Activated CD8-positive, alpha-beta memory T cell treated with anti-CD3 and anti-CD28 coated beads for 48 hours (primary cell): Measurements from ENCODE around the gene BIN1.

Experiments
- DNase-seq, 3 experiments: peaks; one replicate each; pipeline ENCODE4 v3.0.0-alpha.2; 2020; ENCODE audit warnings: low read depth in 2 of 3, low spot score in 2 of 3

BIN1 gene

GRCh38 chr2:127106991-127107621, at the start of gene BIN1:
Gene BIN1, minus strand, starts transcription at chr2:127107154. Its CDS starts 211 bp downstream, at chr2:127106943.
- peak in 2 of 3 experiments; percentile 43 to 56 for DNase-seq

DNA sequence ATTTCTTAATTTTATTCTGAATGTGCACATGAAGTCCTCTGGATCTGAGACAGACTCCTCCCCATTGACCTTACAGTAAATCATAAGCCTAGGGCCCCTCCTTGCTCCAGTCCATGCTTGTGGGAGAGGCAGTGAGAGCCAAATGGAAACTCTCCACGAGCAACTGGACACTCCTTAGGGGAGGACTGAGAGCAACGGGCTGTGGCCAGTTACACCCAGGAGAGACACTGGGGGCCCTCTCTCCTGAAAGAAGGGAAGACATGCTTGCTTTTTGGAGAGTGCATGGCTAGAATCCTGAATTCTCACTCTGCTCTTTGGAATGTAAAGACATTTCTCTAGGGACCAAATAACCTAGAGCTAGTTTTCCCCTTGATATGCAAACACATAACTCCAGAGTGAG, 49.0 kb upstream of the BIN1 start:
- no peak for DNase-seq

- DNase-seq, result no peak
Observed at GRCh38 chr2:127155028-127155581, 48.2 kb upstream of the BIN1 start.

DNA sequence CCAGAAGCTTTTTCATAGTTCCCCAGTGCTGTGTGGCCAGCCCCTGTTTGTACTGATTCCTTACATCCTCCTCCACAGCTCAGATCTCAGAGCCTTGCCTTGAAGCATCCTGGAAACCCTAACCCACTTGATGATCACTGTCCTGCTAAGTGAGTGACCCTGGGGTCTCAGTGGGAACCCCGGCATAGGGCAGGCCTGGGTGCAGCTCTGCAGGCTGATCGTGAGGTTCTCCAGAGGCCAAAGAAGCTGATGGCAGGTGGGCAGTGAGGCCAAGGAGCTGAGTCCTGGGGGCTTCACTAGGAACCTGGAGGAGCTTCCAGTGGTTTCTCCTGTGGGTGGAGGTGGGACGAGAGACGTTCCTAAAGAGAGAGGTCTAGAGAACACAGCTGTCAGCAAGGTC, 47.4 kb upstream of the BIN1 start:
- DNase-seq, result no peak

DNA sequence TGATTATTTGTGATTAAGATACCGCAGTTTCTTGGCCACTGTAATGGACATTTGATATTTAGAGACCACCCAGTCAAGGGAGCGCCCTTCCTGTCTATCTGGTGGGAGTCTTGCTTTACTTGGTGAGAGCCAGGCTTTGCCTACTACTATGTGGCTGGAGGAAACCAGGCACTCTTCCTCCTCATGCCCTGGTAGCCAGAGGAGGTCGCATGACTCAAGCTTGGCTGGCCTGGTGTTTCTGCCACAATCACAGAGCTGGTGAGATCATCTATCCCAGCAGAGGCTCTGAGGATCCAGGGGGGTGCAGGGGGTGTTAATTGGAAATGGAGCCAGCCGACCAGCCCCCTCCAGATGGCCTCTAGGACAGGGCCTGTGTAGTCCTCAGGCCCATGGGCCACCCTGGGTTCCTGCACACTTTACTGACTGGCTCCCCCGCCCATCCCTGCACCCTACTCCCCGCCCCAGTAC, 46.8 kb upstream of the BIN1 start:
- DNase-seq, result no peak

- no peak for DNase-seq
Observed at GRCh38 chr2:127150996-127151395, 44.0 kb upstream of the BIN1 start.

DNA sequence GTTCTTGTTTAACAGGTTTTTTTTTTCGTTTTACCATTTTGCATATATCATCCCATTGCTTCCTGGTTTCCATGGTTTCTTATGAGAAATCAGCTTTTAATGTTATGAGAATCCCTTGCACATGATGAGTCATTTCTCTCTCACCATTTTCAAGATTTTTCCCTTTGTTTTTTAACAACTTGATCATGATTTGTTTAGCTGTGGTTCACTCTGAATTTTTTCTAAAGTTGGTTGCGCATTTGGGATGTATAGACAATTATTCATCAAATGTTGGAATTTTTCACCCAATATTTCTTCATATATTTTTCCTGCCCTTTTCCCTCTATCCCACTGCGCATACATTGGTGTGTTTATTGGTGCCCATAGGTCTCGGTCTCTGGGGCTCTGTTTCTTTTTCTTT, 42.4 kb upstream of the BIN1 start:
- no peak for DNase-seq

DNA sequence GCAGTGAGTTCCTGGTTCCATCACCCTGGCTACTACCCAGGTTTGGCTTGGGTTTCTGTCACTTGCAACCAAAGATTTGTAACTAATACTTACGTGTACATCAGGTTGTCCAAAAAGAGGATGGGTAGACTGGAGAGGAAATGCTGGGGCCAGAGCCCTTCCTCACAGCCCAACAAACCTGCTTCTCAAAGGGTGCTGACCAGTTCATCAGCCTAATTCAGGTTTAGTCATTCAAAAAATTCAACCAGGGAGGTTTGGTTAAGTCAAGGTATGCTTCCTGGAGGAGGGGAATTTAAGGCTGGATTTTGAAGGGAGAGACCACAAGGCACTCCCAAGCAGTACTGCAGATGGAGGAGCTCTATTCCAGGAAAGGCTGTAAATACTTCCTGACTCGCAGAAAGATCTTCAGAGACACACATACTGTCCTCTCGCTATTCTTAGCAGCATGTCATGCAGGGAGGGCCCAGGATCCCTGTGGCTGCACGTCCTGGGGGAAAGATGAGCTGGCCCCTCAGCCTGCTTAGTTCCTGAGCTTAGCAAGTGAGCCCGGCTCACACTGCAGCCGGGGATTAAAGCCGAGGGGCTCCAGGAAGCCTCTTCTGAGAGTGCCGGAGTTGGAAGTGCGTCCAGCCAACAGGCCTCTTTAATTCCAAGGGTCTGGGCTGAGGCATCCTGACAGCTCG, 40.0 kb upstream of the BIN1 start:
- no peak for DNase-seq

DNA sequence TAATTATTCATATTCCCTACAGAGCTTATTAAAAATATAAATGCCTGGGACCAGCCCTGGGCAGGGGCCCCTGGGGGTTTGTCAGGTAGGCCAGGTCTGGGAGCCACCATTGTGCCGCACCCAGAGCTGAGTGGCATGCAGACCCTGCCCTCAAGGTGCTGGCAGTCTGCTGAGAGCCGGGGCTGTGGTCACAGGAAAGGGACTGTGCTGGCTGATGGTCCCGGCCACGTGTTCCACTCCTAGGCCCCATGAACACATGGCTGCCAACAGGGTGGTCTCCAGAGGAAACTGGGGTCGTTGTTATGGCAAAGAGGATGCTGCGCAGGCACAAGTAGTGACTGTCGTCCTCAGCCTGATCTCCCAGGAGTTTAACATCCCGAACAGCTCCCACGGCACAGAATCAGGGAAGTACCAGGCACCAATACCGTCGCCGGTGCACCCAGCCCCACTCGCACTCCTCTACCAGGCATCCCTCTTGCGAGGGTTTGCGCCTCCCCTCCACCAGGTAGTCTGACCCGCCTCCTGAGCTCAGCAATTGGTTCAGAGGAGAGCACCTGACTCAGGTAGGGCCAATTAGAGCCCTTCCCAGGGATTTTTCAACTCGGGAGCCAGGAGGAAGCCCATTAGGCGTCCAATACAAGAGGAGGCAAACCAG, 39.2 kb upstream of the BIN1 start:
- no peak for DNase-seq

DNA sequence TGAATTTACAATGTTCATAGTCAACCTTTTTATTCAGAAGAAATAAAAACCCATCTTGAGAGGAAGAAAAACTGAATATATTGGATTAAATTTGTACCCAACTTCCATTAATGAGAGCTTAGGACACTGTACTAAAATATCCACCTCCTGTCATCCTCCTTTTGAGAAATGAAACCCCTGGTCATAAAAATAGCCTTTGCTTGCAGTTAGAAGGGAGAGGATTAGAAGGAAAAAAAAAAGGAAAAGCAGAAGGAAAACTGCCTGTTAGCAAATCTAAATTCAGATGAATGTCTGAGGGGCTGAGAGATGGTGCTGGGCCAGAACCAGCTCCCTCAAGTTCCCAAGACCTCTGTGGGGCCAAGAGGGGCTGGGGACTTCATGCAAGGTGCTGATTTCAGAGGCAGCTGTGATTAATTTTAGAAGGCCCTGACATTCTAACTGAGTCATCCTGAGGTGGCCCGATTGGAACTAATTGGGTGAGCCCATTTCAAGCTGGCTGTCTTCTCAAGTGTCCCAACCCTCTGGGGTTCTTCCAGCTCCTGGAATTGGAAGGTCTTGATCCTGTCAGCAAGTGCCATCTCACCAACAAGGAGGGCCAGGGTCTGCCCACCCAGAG, 38.4 kb upstream of the BIN1 start:
- DNase-seq, result no peak

GRCh38 chr2:127143841-127144782, 37.2 kb upstream of the BIN1 start:
- DNase-seq, result no peak

DNA sequence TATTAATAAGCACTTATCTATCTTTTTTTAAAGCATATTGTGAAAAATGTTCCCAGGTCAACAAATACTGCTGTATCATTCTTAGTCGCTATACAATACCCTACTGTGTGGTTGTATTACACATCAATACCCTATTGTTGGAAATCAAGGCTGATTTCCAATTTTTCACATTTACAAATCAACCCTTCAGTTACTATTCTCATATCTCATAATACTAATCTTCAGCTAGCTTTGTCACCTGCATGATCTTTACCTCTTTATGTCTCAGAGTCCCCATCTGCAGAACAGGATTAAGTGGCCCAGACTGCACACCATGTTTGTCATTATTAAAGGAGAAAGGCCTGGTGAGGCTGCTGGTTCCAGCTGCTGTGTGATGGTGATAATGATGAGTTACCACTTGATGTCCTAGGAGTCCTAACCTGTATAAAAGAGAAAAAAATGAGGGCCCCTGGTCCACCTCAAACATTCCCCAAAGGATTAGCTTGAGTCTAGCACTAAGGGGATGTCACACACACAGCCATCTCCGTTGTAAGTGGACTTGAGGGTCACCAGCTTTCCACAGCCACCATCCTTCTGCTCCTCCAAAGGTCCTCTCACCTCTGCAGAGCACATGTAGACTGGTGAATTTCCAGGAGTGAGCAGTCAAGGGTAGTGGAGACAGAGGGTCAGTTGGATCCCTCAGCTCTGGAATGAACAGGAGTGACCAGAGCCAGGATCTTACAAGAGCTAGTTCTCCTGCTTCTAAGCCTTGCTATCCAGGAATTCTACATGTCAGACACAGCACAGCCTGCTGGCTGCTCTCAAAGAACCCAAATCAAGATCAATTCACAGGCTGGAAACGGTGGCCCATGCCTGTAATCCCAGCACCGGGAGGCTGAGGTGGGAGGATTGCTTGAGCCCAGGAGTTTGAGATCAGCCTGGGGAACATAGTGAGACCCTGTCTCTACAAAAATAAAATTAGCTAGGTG, 36.0 kb upstream of the BIN1 start:
- DNase-seq, result no peak

GRCh38 chr2:127140538-127140937, 33.6 kb upstream of the BIN1 start:
- no peak for DNase-seq

DNA sequence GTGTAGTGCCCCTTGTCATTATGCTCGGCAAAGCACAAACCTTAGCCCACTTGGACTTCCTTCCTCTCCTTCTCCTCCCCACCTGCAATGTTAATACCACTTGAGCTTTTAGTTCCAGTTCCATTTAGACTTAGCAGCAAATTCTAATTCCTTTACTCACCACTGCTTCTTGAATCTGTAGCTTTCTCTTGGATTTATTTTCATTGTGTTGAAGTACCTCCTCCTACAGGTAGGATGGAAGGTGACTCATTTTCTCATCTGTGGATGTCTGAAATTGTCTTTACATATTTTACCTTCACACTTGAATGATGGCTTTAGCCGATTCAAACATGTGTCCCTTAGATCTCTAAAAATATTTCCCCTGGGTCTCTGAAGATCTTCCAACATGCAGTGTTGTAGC, 32.8 kb upstream of the BIN1 start:
- DNase-seq, result no peak

DNA sequence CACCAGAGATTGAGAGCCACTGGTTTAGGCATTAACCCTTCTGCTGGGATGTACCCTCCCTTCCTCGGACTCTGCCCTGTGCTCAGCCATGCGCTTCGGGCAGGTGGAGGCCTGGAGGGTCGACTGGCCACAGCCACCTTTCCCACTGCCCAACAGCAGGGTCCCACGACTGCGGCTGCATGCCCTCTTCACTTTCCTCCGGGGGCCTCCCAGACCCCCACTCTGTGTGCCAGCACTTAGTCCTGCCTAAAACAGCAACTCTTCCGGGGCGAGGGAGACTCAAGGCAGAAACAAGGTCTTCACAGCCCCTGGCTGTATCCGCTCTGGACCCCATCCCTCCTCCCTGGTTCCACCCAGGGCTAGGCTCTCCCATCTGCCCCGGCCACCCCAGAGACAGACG, 31.3 kb upstream of the BIN1 start:
- no peak for DNase-seq

- DNase-seq, result no peak
Observed at GRCh38 chr2:127137741-127138140, 30.8 kb upstream of the BIN1 start.

DNA sequence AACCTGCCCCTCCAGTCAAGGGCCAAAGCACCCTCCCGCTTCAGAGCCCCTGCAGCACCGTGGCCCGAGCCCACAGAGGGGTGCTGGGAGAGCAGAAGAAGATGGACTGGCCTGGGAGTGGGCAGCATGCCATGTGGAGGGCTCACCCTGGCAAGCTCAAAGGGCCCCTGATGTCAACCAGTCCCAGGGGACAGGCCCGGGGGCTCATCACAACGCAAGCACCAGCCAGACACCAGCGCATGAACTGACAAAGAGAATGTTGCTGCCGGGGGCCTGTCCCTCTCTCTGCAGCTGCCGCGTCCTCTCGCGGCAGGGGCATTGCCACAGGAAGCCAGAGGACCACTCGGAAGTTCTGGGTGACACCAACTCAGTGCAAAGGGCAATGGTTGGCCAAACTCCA, 30.3 kb upstream of the BIN1 start:
- no peak for DNase-seq

DNA sequence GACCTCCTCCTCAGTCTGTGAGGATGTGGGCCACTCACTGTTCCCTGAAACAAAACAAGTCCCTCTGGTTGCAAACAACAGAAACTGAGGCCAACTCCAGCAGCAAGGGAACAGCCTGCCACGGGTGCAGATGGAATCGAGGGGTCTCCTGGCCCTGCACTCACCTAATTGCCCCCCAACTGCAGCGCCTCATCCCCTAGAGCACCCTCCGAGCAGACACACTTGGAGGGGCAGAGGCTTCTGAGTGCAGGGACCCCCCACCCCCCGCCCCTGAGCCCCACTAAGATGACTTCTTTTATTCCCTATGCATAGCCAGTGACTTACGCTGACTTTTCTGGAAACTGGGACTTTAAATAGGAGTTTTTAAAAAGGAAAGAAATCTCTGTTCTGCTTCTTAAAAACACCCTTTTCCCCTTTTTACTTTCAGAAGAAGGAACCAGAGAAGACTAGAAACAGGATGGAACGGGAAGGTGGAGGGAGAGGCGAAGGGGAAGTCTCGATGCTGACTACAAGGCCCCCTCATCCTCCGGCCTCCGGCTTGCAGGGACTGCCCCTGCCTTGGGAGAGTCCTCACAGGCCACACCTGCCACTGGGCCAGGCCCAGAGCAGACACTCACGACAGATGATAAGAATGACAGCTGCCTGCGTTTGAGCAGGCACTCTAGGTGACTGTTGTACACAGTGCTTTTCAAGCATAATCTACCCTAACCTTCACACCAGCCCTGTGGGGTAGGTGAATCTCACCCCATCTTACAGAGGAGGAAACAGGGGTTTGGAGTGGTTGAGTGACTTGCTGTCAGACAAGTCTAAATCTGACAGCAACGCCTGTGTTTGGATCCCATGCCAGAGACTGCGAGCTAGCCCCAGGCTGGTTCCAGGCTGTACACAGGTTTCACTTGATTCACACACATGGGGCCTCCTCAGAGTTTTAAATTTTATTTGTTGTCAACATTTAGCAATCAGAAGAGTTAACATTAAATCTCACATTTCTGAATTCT, 28.2 kb upstream of the BIN1 start:
- no peak for DNase-seq
